PC-3 (cell line): ENCODE results near the gene CHAF1B. TPM values are rescaled to one million over a fixed set of nuclear protein-coding genes. Genes with fewer than 3 reads are reported as not detected.

ENCODE experiments used
- ATAC-seq: fragments of 200-7000 bp; cut with Tn5 transposase; 2 replicates; pipeline ENCODE4 v1.9.1; 2020; ENCODE audit warnings: mild to moderate bottlenecking, moderate library complexity
- BruUV-seq: library from RNA; stranded (reverse); fragments of 400-500 nt; replicated peaks from 2 replicates; lab custom pipeline; 2021; lab: Mats Ljungman, UMichigan
- CTCF ChIA-PET: fragments of 300-600 bp; sonication (Branson Sonifier 250); formaldehyde crosslinking; loops from one replicate; lab custom pipeline; 2022; ENCODE audit warnings: antibody characterized with exemption; lab: Charles Lee
- POLR2A ChIA-PET: fragments of 300-600 bp; sonication (Branson Sonifier 250); formaldehyde crosslinking; loops from one replicate; lab custom pipeline; 2022; ENCODE audit warnings: antibody characterized with exemption; ENCODE audit not compliant: unreplicated experiment; lab: Charles Lee
- DNase-seq: peaks from one replicate; pipeline ENCODE4 v3.0.0-alpha.2; 2015
- H2AFZ ChIP-seq: fragments of 300-600 bp; sonication (generic); 2 replicates; pipeline ENCODE4 v1.6.0; 2016; ENCODE audit warnings: antibody characterized with exemption, low read length
- H3F3A ChIP-seq: fragments of 300-600 bp; sonication (generic); one replicate; pipeline ENCODE4 v1.6.0; 2017; ENCODE audit warnings: antibody characterized with exemption, low read length, control low read depth, mild to moderate bottlenecking; ENCODE audit not compliant: unreplicated experiment
- H3K27ac ChIP-seq: fragments of 300-600 bp; sonication (generic); 2 replicates; pipeline ENCODE4 v1.5.1; 2016; ENCODE audit warnings: mild to moderate bottlenecking, low read length
- H3K27me3 ChIP-seq: fragments of 300-600 bp; sonication (generic); 2 replicates; pipeline ENCODE4 v1.6.1; 2016; ENCODE audit warnings: low read length, mixed read lengths
- H3K36me3 ChIP-seq: fragments of 300-600 bp; sonication (generic); 2 replicates; pipeline ENCODE4 v1.6.1; 2016; ENCODE audit warnings: low read depth, mixed run types, low read length, mixed read lengths
- H3K4me1 ChIP-seq: fragments of 300-600 bp; sonication (generic); 2 replicates; pipeline ENCODE4 v1.5.1; 2016; ENCODE audit warnings: low read length; ENCODE audit not compliant: insufficient read depth
- H3K4me2 ChIP-seq: fragments of 300-600 bp; sonication (generic); 2 replicates; pipeline ENCODE4 v1.6.0; 2016; ENCODE audit warnings: low read length
- H3K4me3 ChIP-seq: fragments of 300-600 bp; sonication (generic); 2 replicates; pipeline ENCODE4 v1.5.1; 2016; ENCODE audit warnings: mild to moderate bottlenecking, low read length, mixed read lengths
- H3K79me2 ChIP-seq: fragments of 300-600 bp; sonication (generic); 2 replicates; pipeline ENCODE4 v1.6.1; 2017; ENCODE audit warnings: low read length, mixed read lengths
- H3K9ac ChIP-seq: fragments of 300-600 bp; sonication (generic); 2 replicates; pipeline ENCODE4 v1.6.0; 2016; ENCODE audit warnings: mild to moderate bottlenecking, low read length
- H3K9me2 ChIP-seq: fragments of 300-600 bp; sonication (generic); replicated peaks from 2 replicates; pipeline ENCODE4 v1.6.1; 2016; ENCODE audit warnings: mixed run types, low read length, mixed read lengths
- H3K9me3 ChIP-seq: fragments of 300-600 bp; sonication (generic); 2 replicates; pipeline ENCODE4 v1.6.1; 2016; ENCODE audit warnings: low read length, mixed read lengths
- H4K20me1 ChIP-seq: fragments of 300-600 bp; sonication (generic); 2 replicates; pipeline ENCODE4 v1.6.1; 2016; ENCODE audit warnings: low read length, mixed read lengths
- CTCF ChIP-seq: fragments of 300-600 bp; sonication (generic); conservative IDR thresholded peaks from 2 replicates; pipeline ENCODE4 v1.5.1; 2017; ENCODE audit warnings: antibody characterized with exemption, low read depth, mild to moderate bottlenecking, low read length
- EZH2 ChIP-seq: fragments of 300-600 bp; sonication (generic); IDR thresholded peaks from one replicate; pipeline ENCODE4 v1.6.1; 2017; ENCODE audit warnings: antibody characterized with exemption, mild to moderate bottlenecking, low read length; ENCODE audit not compliant: unreplicated experiment
- EZH2phosphoT487 ChIP-seq: fragments of 300-600 bp; sonication (generic); IDR thresholded peaks from 2 replicates; pipeline ENCODE4 v1.6.1; 2018; ENCODE audit warnings: mild to moderate bottlenecking, antibody characterized with exemption, low read length, borderline replicate concordance
- intact Hi-C: fragments of 100-400 bp; cut with micrococcal nuclease; formaldehyde crosslinking; loops from 2 replicates; pipeline ENCODE4 v1.9.0; 2023
- total RNA-seq: library from RNA; depleted of rRNA; stranded (reverse); fragments of >200 nt; gene quantifications from 2 replicates; pipeline ENCODE4 v1.2.3, GENCODE V29; 2014

The CHAF1B gene
- total RNA-seq, 1 experiment from 2014 or later, result 19.0 TPM

- no peak overlapping the region for H3K4me3 ChIP-seq
- CTCF ChIA-PET, result no interaction called here
- H3K4me2 ChIP-seq, result no peak overlapping the region
- no peaks in the 10 kb centered on the region for H3K27me3 ChIP-seq
- H3K27ac ChIP-seq, result peak overlapping the region; percentile 45; the same call in 1 of the 2 replicates
- POLR2A ChIA-PET, result interaction anchor here (0.8 kb wide), 1 partner anchor 29 kb away, joined by 16 read pairs; no protein-coding TSS in a partner anchor
- TF ChIP-seq EZH2phosphoT487 (no peak), EZH2 (no peak), CTCF (no peak)
- DNase-seq (no peak), ATAC-seq (no peak)
- intact Hi-C loops, result no loop called here
- H3K79me2 ChIP-seq, result peaks cover 21% of the 10 kb centered on the region
- BruUV-seq, result no TSS peak
- H3F3A ChIP-seq, result no peaks in the 10 kb centered on the region
- no peak overlapping the region for H3K9ac ChIP-seq
- no peaks in the 10 kb centered on the region for H4K20me1 ChIP-seq
- peaks cover 22% of the 10 kb centered on the region for H3K4me1 ChIP-seq
- no peaks in the 10 kb centered on the region for H3K9me2 ChIP-seq
- no peaks in the 10 kb centered on the region for H3K9me3 ChIP-seq
- H2AFZ ChIP-seq, result no peak overlapping the region
- H3K36me3 ChIP-seq, result no peaks in the 10 kb centered on the region
These were observed 73.9 kb downstream of the CHAF1B start for GRCh38 chr21:36459098-36459497.

- ATAC-seq (no peak), DNase-seq (no peak)
- Histone ChIP-seq H3F3A (no peaks in the 10 kb centered on the region), H3K9me2 (no peaks in the 10 kb centered on the region), H3K4me3 (no peak overlapping the region), H4K20me1 (no peaks in the 10 kb centered on the region), H3K27me3 (no peaks in the 10 kb centered on the region), H3K9me3 (no peaks in the 10 kb centered on the region), H2AFZ (no peak overlapping the region), H3K79me2 (peaks cover 28% of the 10 kb centered on the region), H3K36me3 (no peaks in the 10 kb centered on the region), H3K27ac (peak overlapping the region; percentile 68; the same call in 1 of the 2 replicates), H3K9ac (no peak overlapping the region), H3K4me1 (peaks cover 40% of the 10 kb centered on the region), H3K4me2 (no peak overlapping the region)
- POLR2A ChIA-PET, result no interaction called here
- BruUV-seq, result no TSS peak
- intact Hi-C loops, result no loop called here
- CTCF ChIA-PET, result no interaction called here
- TF ChIP-seq CTCF (no peak), EZH2phosphoT487 (no peak), EZH2 (no peak)
These were observed 75.7 kb downstream of the CHAF1B start for GRCh38 chr21:36460866-36461265.

GRCh38 chr21:36461277-36461917 lies 76.2 kb downstream of the CHAF1B start:
- Histone ChIP-seq H3K9me3 (no peaks in the 10 kb centered on the region), H3K9ac (peak overlapping the region; percentile 34; the same call in 1 of the 2 replicates), H3K27me3 (no peaks in the 10 kb centered on the region), H3K27ac (peak overlapping the region; percentile 68), H3K36me3 (no peaks in the 10 kb centered on the region), H3K4me3 (no peak overlapping the region), H4K20me1 (no peaks in the 10 kb centered on the region), H3K79me2 (peaks cover 28% of the 10 kb centered on the region), H3K4me2 (no peak overlapping the region), H3K9me2 (no peaks in the 10 kb centered on the region), H3F3A (no peaks in the 10 kb centered on the region), H2AFZ (no peak overlapping the region), H3K4me1 (peaks cover 45% of the 10 kb centered on the region)
- intact Hi-C loops, result no loop called here
- ChIA-PET POLR2A (no interaction called here), CTCF (no interaction called here)
- DNase-seq (no peak), ATAC-seq (no peak)
- TF ChIP-seq EZH2phosphoT487, result no peak
- TF ChIP-seq CTCF, result no peak
- TF ChIP-seq EZH2, result no peak
- no TSS peak for BruUV-seq
